Heart right ventricle (tissue), 16 donors: ENCODE measurements around the gene ADAMTS3. TPM values are rescaled to one million over a fixed set of nuclear protein-coding genes. Genes with fewer than 3 reads are reported as not detected.

Experiments used
- ATAC-seq, 8 donors: fragments of 200-7000 bp; cut with Tn5 transposase; one replicate each; pipeline ENCODE4 v1.9.1; 2020; ENCODE audit warnings: mild to moderate bottlenecking in 8 of 8, moderate library complexity in 8 of 8, moderate number of reproducible peaks in 1 of 8
- DNase-seq, 2 donors: peaks; one replicate each; pipeline ENCODE4 v3.0.0-alpha.2; 2020
- H3K27ac ChIP-seq, 10 donors: fragments of 200-600 bp; sonication (generic) in 2 of 10; one replicate each; pipeline versions ENCODE4 v1.5.0 to v1.8.0; 2020 to 2022; ENCODE audit warnings: mild to moderate bottlenecking in 3 of 10
- H3K27me3 ChIP-seq, 7 donors: fragments of 200-600 bp; one replicate each; pipeline ENCODE4 v1.8.0; 2021 to 2022; ENCODE audit warnings: mild to moderate bottlenecking in 2 of 7
- H3K36me3 ChIP-seq, 9 donors: fragments of 200-600 bp; sonication (generic) in 1 of 9; one replicate each; pipeline versions ENCODE4 v1.5.0 to v1.8.0; 2020 to 2022; ENCODE audit warnings: mild to moderate bottlenecking in 2 of 9
- H3K4me1 ChIP-seq, 9 donors: fragments of 200-600 bp; sonication (generic) in 1 of 9; one replicate each; pipeline versions ENCODE4 v1.5.0 to v1.8.0; 2020 to 2022; ENCODE audit warnings: mild to moderate bottlenecking in 4 of 9
- H3K4me3 ChIP-seq, 10 donors: fragments of 200-600 bp; sonication (generic) in 2 of 10; one replicate each; pipeline versions ENCODE4 v1.5.0 to v1.8.0; 2020 to 2022; ENCODE audit warnings: mild to moderate bottlenecking in 7 of 10, moderate library complexity in 2 of 10
- H3K9me3 ChIP-seq, 11 donors: fragments of 200-600 bp in 10 of 11; sonication (generic) in 2 of 11; one replicate each; pipeline versions ENCODE4 v1.5.0 to v1.8.0; 2013 to 2022; ENCODE audit warnings: mild to moderate bottlenecking in 2 of 11, control low read depth in 1 of 11, moderate library complexity in 1 of 11
- whole genome bisulfite sequencing, 2 donors: extraction: QIAGEN DNeasy Blood & Tissue Kit; methylation state at CpG; one replicate each; pipeline ENCODE4 v1.1.7; 2013; ENCODE audit warnings: inconsistent platforms in 1 of 2; 5-methylcytosine and 5-hydroxymethylcytosine counted together
- intact Hi-C, 10 donors: fragments of 100-400 bp; cut with DNase I; formaldehyde crosslinking; loops; one replicate each; pipeline versions ENCODE4 v1.11.1 to v1.14.2; 2022
- polyA plus RNA-seq, 2 donors: library from polyadenylated mRNA; stranded (reverse); fragments of 200-250 nt; gene quantifications; one replicate each; pipeline ENCODE4 v1.2.3, GENCODE V29; 2013
- total RNA-seq, 10 donors: library from RNA; stranded (reverse); fragmentation: NEBNext Ultra II Directional in 3 of 10; extraction: Animal tissue kit (Norgen Biotek cat#: 25700) in 3 of 10; gene quantifications; one replicate each; pipeline versions ENCODE4 v1.2.1 to v1.2.4, GENCODE V29; 2021 to 2023
- TF ChIP-seq, protein P1 (sequence below), 9 donors: fragments of 200-600 bp; sonication (generic) in 2 of 9; IDR thresholded peaks; one replicate each; pipeline versions ENCODE4 v1.5.0 to v1.8.0; 2021 to 2022; ENCODE audit warnings: antibody characterized with exemption in 9 of 9, mild to moderate bottlenecking in 5 of 9, moderate library complexity in 1 of 9
- donor health status: Arrhythmogenic right ventricular cardiomyopathy.
- donor health status: ischemic (EF 13 %, LVEDD 7.1; RV severe dilation, severe dysfunction).
- donor health status: healthy with polysubstance abuse.
- donor health status: DM: no; HTN: yes; CAD: no.
- donor health status: DM: no; HTN: no; CAD: no.
- donor health status: ischemic (EF 25% LVEDD 6.9; RV normal size, moderate dysfunction).
- donor health status: ischemic (EF 25% LVEDD 5.7; RV mildly dilated, moderate dysfunction).
- donor health status: healthy.
- donor health status: DM: yes; HTN: yes; CAD: no.
- donor health status: Ischemic cardiomyopathy.
- donor health status: ischemic (EF 35%, LVEDD 5.7; RV mildly dilated, moderate dysfunction).
- donor health status: nonischemic (EF 11% LVEDD 7.7; RV severe dilation, severe dysfunction).
- donor health status: DM: yes; HTN: yes; CAD: no.
- donor health status: PGD.
- donor health status: ischemic (EF 29% LVEDD 5.4; RV normal size, mild dysfunction).
- donor health status: nonischemic (EF 23%, LVEDD 6.1; RV moderate dilation, normal function).

The ADAMTS3 gene
- total and polyA plus RNA-seq, 12 donors, result 0.23 to 1.1 (median 0.54) TPM

DNA sequence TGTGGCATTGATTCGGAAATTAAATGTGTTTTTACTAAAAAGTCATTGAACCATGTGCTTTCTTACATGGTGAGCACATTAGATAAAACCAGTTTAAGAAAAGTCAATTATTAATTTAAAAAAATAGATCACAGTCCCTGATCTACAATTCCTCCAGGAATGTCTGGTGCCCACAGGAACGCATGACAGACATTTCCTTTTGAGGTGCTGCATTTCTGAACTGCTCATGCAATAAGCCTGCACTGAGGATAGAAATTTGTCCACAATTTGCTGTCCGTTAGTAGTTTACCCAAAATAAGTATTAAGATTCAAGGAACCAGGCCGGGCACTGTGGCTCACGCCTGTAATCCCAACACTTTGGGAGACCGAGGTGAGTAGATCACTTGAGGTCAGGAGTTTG is 8.2 kb upstream of the ADAMTS3 start:
- WGBS, 2 donors, result 95% methylated on average over 6 of the region's 6 CpGs
- Histone ChIP-seq H3K9me3 (no peaks in the 10 kb centered on the region), H3K27ac (no peak overlapping the region), H3K36me3 (no peaks in the 10 kb centered on the region), H3K4me1 (no peaks in the 10 kb centered on the region), H3K4me3 (no peak overlapping the region), H3K27me3 (no peaks in the 10 kb centered on the region)
- no peak for DNase-seq
- TF ChIP-seq, protein P1, sequence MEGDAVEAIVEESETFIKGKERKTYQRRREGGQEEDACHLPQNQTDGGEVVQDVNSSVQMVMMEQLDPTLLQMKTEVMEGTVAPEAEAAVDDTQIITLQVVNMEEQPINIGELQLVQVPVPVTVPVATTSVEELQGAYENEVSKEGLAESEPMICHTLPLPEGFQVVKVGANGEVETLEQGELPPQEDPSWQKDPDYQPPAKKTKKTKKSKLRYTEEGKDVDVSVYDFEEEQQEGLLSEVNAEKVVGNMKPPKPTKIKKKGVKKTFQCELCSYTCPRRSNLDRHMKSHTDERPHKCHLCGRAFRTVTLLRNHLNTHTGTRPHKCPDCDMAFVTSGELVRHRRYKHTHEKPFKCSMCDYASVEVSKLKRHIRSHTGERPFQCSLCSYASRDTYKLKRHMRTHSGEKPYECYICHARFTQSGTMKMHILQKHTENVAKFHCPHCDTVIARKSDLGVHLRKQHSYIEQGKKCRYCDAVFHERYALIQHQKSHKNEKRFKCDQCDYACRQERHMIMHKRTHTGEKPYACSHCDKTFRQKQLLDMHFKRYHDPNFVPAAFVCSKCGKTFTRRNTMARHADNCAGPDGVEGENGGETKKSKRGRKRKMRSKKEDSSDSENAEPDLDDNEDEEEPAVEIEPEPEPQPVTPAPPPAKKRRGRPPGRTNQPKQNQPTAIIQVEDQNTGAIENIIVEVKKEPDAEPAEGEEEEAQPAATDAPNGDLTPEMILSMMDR (IDR thresholded peaks at IDR 0.05), result no peak
- ATAC-seq, result no peak
- intact Hi-C loops, result no loop called here

DNA sequence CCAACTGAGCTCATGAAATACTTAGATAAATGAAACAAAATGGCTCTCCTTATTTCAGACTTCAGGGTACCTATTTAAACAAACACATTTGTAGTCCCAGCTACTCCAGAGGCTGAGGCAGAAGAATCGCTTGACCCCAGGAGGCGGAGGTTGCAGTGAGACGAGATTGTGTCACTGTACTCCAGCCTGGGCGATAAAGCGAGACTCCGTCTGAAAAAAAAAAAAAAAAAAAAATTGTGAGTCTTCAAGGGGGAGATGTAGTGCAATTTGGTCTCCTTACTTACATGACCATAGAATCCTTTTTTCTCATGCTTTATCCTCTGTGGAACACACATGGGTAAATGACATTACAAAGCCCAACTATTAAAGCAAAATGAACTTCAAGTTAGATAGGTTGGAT is 2.3 kb upstream of the ADAMTS3 start:
- 85 to 92% methylated on average over 6 of the region's 6 CpGs for WGBS, 2 donors
- TF ChIP-seq, protein P1 (IDR thresholded peaks at IDR 0.05), result no peak
- H3K27me3 ChIP-seq, result peaks cover 0 to 31% (median 0%) of the 10 kb centered on the region in 7 donors
- H3K36me3 ChIP-seq, result no peaks in the 10 kb centered on the region
- no peak overlapping the region for H3K4me3 ChIP-seq
- ATAC-seq (no peak), DNase-seq (no peak)
- no peak overlapping the region for H3K27ac ChIP-seq
- intact Hi-C loops, result no loop called here
- H3K4me1 ChIP-seq, result peaks cover 0 to 24% (median 8%) of the 10 kb centered on the region in 9 donors
- H3K9me3 ChIP-seq, result no peaks in the 10 kb centered on the region

DNA sequence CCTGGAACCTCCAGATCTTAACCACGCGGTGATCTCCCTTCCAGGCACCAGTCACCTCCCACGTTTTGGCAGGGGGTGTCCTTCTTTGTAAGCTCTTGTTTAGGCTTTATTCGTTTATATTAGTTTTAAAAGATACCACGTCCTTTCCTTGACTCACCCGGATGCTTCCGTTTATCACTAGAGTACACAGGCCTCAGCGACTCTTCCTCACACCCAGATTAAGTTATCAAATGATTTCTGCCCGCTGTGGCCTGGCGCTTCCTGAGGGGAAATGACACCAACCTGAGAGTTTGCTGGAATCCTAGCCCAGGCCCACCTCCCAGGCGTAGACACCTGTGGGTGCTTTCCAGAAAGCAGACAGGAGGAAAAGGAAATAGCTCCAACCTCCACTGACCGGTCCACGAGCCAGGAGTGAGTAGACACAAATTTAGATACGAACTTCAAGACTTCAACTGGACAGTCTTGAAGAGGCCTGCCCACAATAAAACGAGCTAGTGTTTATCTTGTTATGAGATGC is 756 bp upstream of the ADAMTS3 start:
- peaks cover 0 to 24% (median 8%) of the 10 kb centered on the region in 9 donors for H3K4me1 ChIP-seq
- ATAC-seq, result peak in 2 of 8 donors; percentile 3 to 22
- H3K36me3 ChIP-seq, result no peaks in the 10 kb centered on the region
- intact Hi-C loops, result loop anchor here in 1 of 10 donors (10.0 kb wide), 1 partner anchor 695 kb away; no protein-coding TSS in a partner anchor
- H3K9me3 ChIP-seq, result no peaks in the 10 kb centered on the region
- peaks cover 0 to 31% (median 0%) of the 10 kb centered on the region in 7 donors for H3K27me3 ChIP-seq
- 22 to 25% methylated on average over 15 of the region's 15 CpGs for WGBS, 2 donors
- TF ChIP-seq, protein P1 (IDR thresholded peaks at IDR 0.05), result no peak
- peak overlapping the region in 5 of 10 donors; percentile 1 to 73 (median 47) for H3K27ac ChIP-seq
- H3K4me3 ChIP-seq, result peak overlapping the region in 9 of 10 donors; percentile 36 to 77 (median 64)
- DNase-seq, result no peak

DNA sequence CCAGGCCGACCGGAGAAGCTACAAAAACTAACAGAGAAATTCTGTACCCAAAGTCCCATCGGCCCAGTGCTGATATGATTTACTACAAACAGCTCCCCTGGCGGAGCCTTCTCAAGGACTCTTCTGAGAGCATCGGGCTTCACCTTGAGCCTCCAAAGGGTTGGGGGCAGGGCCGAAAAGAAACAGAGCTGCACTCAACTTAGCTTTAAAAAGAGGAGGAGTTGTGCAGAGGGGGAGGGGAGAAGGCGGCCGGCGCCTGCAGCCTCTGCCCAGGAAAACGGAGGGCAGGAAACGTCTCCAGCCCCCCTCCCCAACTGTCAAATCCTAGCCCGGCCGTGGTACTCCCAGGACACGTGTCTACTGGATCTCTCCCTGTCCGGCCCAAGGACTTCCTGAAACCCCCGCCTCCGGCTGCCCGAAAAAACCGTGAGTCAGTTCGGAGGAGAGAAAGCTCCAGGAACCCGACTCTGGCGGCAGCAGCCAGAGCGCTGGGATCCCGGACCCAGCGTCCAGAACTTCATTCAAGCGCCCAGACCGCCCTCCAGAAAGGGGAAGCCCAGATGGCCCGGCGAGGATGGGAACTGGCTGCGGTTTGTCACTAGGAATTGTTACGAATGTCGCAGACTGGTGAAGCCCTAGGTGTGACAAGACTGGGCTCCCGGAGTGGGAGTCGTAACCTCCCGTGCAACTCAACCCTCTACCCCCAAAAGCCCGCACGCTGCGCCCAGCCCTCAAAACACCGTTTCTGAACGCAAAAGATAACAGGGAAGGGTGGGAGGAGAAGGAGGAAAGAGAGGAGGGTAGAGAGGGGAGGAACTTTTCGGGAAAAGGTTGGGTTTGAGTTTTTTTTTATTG is 973 bp downstream of the ADAMTS3 start:
- Histone ChIP-seq H3K4me1 (peaks cover 0 to 24% (median 8%) of the 10 kb centered on the region in 9 donors), H3K36me3 (no peaks in the 10 kb centered on the region), H3K27ac (peak overlapping the region in 8 of 10 donors; percentile 33 to 73 (median 47)), H3K4me3 (peak overlapping the region; percentile 36 to 77 (median 60)), H3K27me3 (peaks cover 0 to 31% (median 0%) of the 10 kb centered on the region in 7 donors), H3K9me3 (no peaks in the 10 kb centered on the region)
- intact Hi-C loops, result loop anchor here in 1 of 10 donors (10.0 kb wide), 1 partner anchor 697 kb away; no protein-coding TSS in a partner anchor
- peak; percentile 50 to 85 (median 76) for ATAC-seq
- TF ChIP-seq, protein P1 (IDR thresholded peaks at IDR 0.05), result peak in 5 of 9 donors; percentile 24 to 40 (median 31)
- 1% methylated on average over 41 of the region's 41 CpGs for WGBS, 2 donors
- peak; percentile 40 to 51 for DNase-seq
